Mesendoderm (in vitro differentiated cells): Measurements from ENCODE around the gene ANKRD26.
"Not testable (repeated sequence)": the region's sequence is repeated elsewhere in the genome, so short reads cannot be mapped to it uniquely, and the experiment has no call there.

Source experiments
- DNase-seq: peaks from one replicate; pipeline ENCODE4 v3.0.0; 2013
- H2AK5ac ChIP-seq: 2 replicates; pipeline ENCODE4 v1.6.1; 2013; ENCODE audit warnings: low read length, inconsistent platforms
- H2BK120ac ChIP-seq: 2 replicates; pipeline ENCODE4 v1.6.1; 2013; ENCODE audit warnings: low read depth, mild to moderate bottlenecking, low read length, moderate library complexity, mixed read lengths
- H2BK15ac ChIP-seq: replicated peaks from 2 replicates; pipeline ENCODE4 v1.6.1; 2013; ENCODE audit warnings: low read depth, mild to moderate bottlenecking, moderate library complexity
- H2BK5ac ChIP-seq: 2 replicates; pipeline ENCODE4 v1.6.1; 2013; ENCODE audit warnings: low read length, inconsistent platforms
- H3K18ac ChIP-seq: 2 replicates; pipeline ENCODE4 v1.6.1; 2013; ENCODE audit warnings: mild to moderate bottlenecking, low read length, mixed read lengths
- H3K23ac ChIP-seq: one replicate; pipeline ENCODE4 v1.6.1; 2013; ENCODE audit warnings: low read length
- H3K27ac ChIP-seq: 2 replicates; pipeline ENCODE4 v1.5.1; 2013; ENCODE audit warnings: low read depth, mild to moderate bottlenecking, inconsistent platforms, low read length, moderate library complexity
- H3K27me3 ChIP-seq: 2 replicates; pipeline ENCODE4 v1.6.1; 2013; ENCODE audit warnings: low read length, control low read depth, mild to moderate bottlenecking, inconsistent platforms; ENCODE audit not compliant: insufficient read depth, poor library complexity
- H3K36me3 ChIP-seq: 2 replicates; pipeline ENCODE4 v1.6.1; 2013; ENCODE audit warnings: low read length, inconsistent platforms; ENCODE audit not compliant: control insufficient read depth, insufficient read depth
- H3K4ac ChIP-seq: one replicate; pipeline ENCODE4 v1.6.1; 2013; ENCODE audit warnings: low read depth, mild to moderate bottlenecking, low read length, moderate library complexity
- H3K4me1 ChIP-seq: 2 replicates; pipeline ENCODE4 v1.6.1; 2013; ENCODE audit warnings: low read depth, low read length, inconsistent platforms; ENCODE audit not compliant: control insufficient read depth
- H3K4me2 ChIP-seq: 2 replicates; pipeline ENCODE4 v1.6.1; 2013; ENCODE audit warnings: low read length
- H3K4me3 ChIP-seq: 2 replicates; pipeline ENCODE4 v1.5.1; 2013; ENCODE audit warnings: mild to moderate bottlenecking, low read length
- H3K56ac ChIP-seq: one replicate; pipeline ENCODE4 v1.6.1; 2013; ENCODE audit warnings: low read length
- H3K79me1 ChIP-seq: 2 replicates; pipeline ENCODE4 v1.6.1; 2013; ENCODE audit warnings: low read length, inconsistent platforms
- H3K79me2 ChIP-seq: 2 replicates; pipeline ENCODE4 v1.6.1; 2013; ENCODE audit warnings: mild to moderate bottlenecking, low read length; ENCODE audit not compliant: control insufficient read depth, insufficient read depth
- H3K9ac ChIP-seq: 2 replicates; pipeline ENCODE4 v1.6.1; 2013; ENCODE audit warnings: low read length, inconsistent platforms
- H4K5ac ChIP-seq: one replicate; pipeline ENCODE4 v1.6.1; 2013; ENCODE audit warnings: low read length
- H4K8ac ChIP-seq: one replicate; pipeline ENCODE4 v1.6.1; 2013; ENCODE audit warnings: low read depth, mild to moderate bottlenecking, control low read depth, low read length, moderate library complexity
- WGBS: extraction: QIAGEN DNeasy Blood & Tissue Kit; methylation state at CpG from one replicate; pipeline ENCODE4 v1.1.7; 2013; ENCODE audit warnings: low lambda C conversion rate, missing lambda C conversion rate; ENCODE audit not compliant: insufficient coverage; ENCODE audit errors: extremely low coverage; 5-methylcytosine and 5-hydroxymethylcytosine counted together

Gene ANKRD26

DNA sequence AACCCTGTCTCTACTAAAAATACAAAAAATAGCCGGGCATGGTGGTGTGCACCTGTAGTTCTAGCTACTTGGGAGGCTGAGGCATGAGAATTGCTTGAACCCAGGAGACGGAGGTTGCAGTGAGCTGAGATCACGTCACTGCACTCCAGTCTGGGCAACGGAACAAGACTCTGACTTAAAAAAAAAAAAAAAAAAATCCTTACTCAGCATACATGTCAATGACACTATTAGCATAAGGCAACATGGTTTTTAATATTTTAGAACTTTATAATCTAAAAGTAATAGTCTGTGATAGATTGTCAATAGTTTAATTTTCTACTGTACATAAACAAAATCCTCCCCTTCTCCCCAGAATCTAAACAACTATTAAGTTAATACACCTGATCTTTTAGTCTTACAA lies 55.0 kb downstream of the ANKRD26 start:
- not testable (repeated sequence) for H3K18ac ChIP-seq, H3K27me3 ChIP-seq, H3K27ac ChIP-seq, H2AK5ac ChIP-seq, H3K4me1 ChIP-seq, H3K4me3 ChIP-seq, H2BK15ac ChIP-seq, H3K23ac ChIP-seq, H3K4me2 ChIP-seq, H4K5ac ChIP-seq, H3K9ac ChIP-seq, H3K79me2 ChIP-seq, H2BK5ac ChIP-seq, H4K8ac ChIP-seq, H3K79me1 ChIP-seq, H3K4ac ChIP-seq, H3K36me3 ChIP-seq, DNase-seq, H3K56ac ChIP-seq, H2BK120ac ChIP-seq
- WGBS = no CpG with 5 or more reads among the region's 4 CpGs

GRCh38 chr10:27041196-27041595 lies 59.1 kb downstream of the ANKRD26 start:
- no peak overlapping the region for H4K5ac ChIP-seq
- H3K36me3 ChIP-seq = no peaks in the 10 kb centered on the region
- no peak overlapping the region for H3K4ac ChIP-seq
- no peaks in the 10 kb centered on the region for H3K27me3 ChIP-seq
- no peak for DNase-seq
- H3K27ac ChIP-seq = no peak overlapping the region
- H2BK5ac ChIP-seq = no peak overlapping the region
- no peak overlapping the region for H3K56ac ChIP-seq
- WGBS = no CpG with 5 or more reads among the region's 2 CpGs
- H3K9ac ChIP-seq = no peak overlapping the region
- H2AK5ac ChIP-seq = no peak overlapping the region
- H2BK15ac ChIP-seq = no peak overlapping the region
- H3K23ac ChIP-seq = no peak overlapping the region
- no peak overlapping the region for H2BK120ac ChIP-seq
- H3K4me2 ChIP-seq = no peak overlapping the region
- no peak overlapping the region for H4K8ac ChIP-seq
- H3K79me1 ChIP-seq = no peaks in the 10 kb centered on the region
- H3K4me3 ChIP-seq = no peak overlapping the region
- no peaks in the 10 kb centered on the region for H3K4me1 ChIP-seq
- H3K18ac ChIP-seq = no peak overlapping the region
- H3K79me2 ChIP-seq = no peaks in the 10 kb centered on the region

GRCh38 chr10:27038168-27038567 lies 62.1 kb downstream of the ANKRD26 start:
- no peak overlapping the region for H2BK5ac ChIP-seq
- H3K27me3 ChIP-seq = no peaks in the 10 kb centered on the region
- no peak overlapping the region for H3K4me3 ChIP-seq
- H3K18ac ChIP-seq = no peak overlapping the region
- no peak overlapping the region for H2BK120ac ChIP-seq
- no peak overlapping the region for H2AK5ac ChIP-seq
- H4K8ac ChIP-seq = no peak overlapping the region
- no peaks in the 10 kb centered on the region for H3K79me2 ChIP-seq
- no peak overlapping the region for H3K4me2 ChIP-seq
- no peaks in the 10 kb centered on the region for H3K36me3 ChIP-seq
- H3K4me1 ChIP-seq = no peaks in the 10 kb centered on the region
- no peak overlapping the region for H3K27ac ChIP-seq
- H2BK15ac ChIP-seq = no peak overlapping the region
- H3K56ac ChIP-seq = no peak overlapping the region
- no peaks in the 10 kb centered on the region for H3K79me1 ChIP-seq
- no peak overlapping the region for H4K5ac ChIP-seq
- no peak overlapping the region for H3K23ac ChIP-seq
- no peak overlapping the region for H3K9ac ChIP-seq
- DNase-seq = no peak
- H3K4ac ChIP-seq = no peak overlapping the region
- no CpG with 5 or more reads among the region's 5 CpGs for WGBS

- Histone ChIP-seq H3K27ac (no peak overlapping the region), H3K4me3 (no peak overlapping the region), H3K79me1 (no peaks in the 10 kb centered on the region), H3K9ac (no peak overlapping the region), H2BK5ac (no peak overlapping the region), H2BK120ac (no peak overlapping the region), H3K27me3 (no peaks in the 10 kb centered on the region), H3K4ac (no peak overlapping the region), H3K4me2 (no peak overlapping the region), H3K79me2 (no peaks in the 10 kb centered on the region), H4K8ac (no peak overlapping the region), H2BK15ac (no peak overlapping the region), H3K4me1 (no peaks in the 10 kb centered on the region), H3K23ac (no peak overlapping the region), H3K36me3 (no peaks in the 10 kb centered on the region), H4K5ac (no peak overlapping the region), H3K56ac (no peak overlapping the region), H2AK5ac (no peak overlapping the region), H3K18ac (no peak overlapping the region)
- no peak for DNase-seq
- WGBS = no CpG with 5 or more reads among the region's 5 CpGs
Measured at GRCh38 chr10:27035163-27035562, 65.1 kb downstream of the ANKRD26 start.

DNA sequence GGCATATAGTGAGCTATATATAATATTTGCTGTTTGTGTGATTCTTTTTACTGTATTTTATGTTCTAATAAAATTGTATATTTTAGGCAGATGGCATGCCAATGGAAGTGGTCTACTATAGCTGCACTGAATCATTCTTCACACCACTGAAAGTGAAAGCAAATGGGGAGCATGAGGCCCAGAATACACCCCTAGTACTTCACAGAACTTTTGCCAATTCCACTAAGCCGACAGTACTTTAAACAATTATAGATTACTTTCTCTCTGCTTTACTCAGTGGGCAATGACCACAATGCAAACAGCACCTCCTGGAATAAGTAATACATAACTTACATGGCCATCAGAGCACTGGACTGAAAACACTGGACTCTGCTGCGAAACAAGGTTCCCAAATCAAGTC lies 70.2 kb downstream of the ANKRD26 start:
- Histone ChIP-seq H3K4me1 (no peaks in the 10 kb centered on the region), H2BK120ac (no peak overlapping the region), H3K56ac (no peak overlapping the region), H3K4ac (no peak overlapping the region), H3K79me1 (no peaks in the 10 kb centered on the region), H2BK5ac (no peak overlapping the region), H3K4me2 (no peak overlapping the region), H3K36me3 (no peaks in the 10 kb centered on the region), H2BK15ac (no peak overlapping the region), H4K8ac (no peak overlapping the region), H3K79me2 (no peaks in the 10 kb centered on the region), H3K9ac (no peak overlapping the region), H3K18ac (no peak overlapping the region), H3K27ac (no peak overlapping the region), H3K4me3 (no peak overlapping the region), H3K27me3 (no peaks in the 10 kb centered on the region), H4K5ac (no peak overlapping the region), H2AK5ac (no peak overlapping the region), H3K23ac (no peak overlapping the region)
- WGBS = no CpG with 5 or more reads among the region's 2 CpGs
- DNase-seq = no peak

GRCh38 chr10:27022048-27022447 lies 78.2 kb downstream of the ANKRD26 start:
- H3K9ac ChIP-seq = no peak overlapping the region
- H2BK15ac ChIP-seq = no peak overlapping the region
- no peak overlapping the region for H3K4me3 ChIP-seq
- H3K36me3 ChIP-seq = no peaks in the 10 kb centered on the region
- H3K79me2 ChIP-seq = no peaks in the 10 kb centered on the region
- no peak overlapping the region for H2AK5ac ChIP-seq
- no peaks in the 10 kb centered on the region for H3K4me1 ChIP-seq
- no peak overlapping the region for H3K56ac ChIP-seq
- no peak overlapping the region for H3K27ac ChIP-seq
- no peak overlapping the region for H4K5ac ChIP-seq
- no peak overlapping the region for H2BK120ac ChIP-seq
- H3K27me3 ChIP-seq = no peaks in the 10 kb centered on the region
- DNase-seq = peak; percentile 47
- H3K79me1 ChIP-seq = no peaks in the 10 kb centered on the region
- H3K4ac ChIP-seq = no peak overlapping the region
- H4K8ac ChIP-seq = no peak overlapping the region
- no peak overlapping the region for H3K18ac ChIP-seq
- no peak overlapping the region for H2BK5ac ChIP-seq
- no peak overlapping the region for H3K4me2 ChIP-seq
- WGBS = no CpG with 5 or more reads among the region's 2 CpGs
- no peak overlapping the region for H3K23ac ChIP-seq
